Measurements from ENCODE around the gene PTK6.
"Not testable (repeated sequence)": the region's sequence is repeated elsewhere in the genome, so short reads cannot be mapped to it uniquely, and the experiment has no call there.

Gene PTK6

DNA sequence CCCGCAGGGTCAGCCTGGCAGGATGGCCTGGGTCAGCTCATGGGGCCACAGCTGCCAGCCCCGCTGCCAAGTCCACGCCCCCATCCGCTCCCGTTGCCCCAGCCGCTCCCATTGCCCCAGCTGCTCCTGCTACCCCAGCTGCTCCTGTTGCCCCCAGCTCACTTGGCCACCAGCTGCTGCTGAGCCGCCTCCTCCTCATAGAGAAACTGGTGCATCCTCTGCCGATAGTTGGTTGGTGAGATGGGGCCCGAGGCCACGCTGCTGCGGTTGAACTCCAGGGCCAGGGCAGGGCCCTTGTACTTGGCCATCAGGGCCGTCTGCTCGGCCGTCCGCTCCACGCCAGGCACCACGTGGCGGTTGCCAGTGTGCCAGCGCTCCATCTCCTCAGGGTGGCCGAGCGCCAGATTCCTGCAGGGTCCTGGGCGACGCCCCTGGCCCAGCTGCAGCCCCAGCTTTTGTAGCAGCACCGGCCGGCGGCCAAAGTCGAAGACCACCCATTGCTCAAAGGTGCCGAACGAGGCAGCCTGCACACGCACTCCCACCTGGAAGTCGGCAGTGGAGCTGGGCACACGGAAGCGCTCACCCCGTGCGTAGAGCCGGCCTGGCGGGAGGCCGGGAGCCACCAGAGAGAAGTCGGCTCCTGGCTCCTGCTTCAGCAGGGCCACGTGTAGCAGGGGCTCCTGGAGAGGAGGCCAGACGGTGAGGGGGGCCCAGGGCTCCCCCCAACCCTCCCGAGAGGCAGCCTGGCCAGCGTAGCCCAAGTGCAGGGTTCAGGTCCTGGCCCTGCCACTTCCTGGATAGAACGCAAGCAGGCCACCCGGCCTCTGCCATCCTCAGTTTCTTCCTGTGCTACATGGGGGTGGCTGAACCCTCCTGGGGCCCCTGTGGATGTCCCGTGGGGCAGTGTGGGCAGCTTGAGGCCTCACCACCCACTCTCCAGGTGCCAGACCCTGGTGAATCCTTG is 32.1 kb upstream of the PTK6 start:
- peak; percentile 77 for DNase-seq

DNA sequence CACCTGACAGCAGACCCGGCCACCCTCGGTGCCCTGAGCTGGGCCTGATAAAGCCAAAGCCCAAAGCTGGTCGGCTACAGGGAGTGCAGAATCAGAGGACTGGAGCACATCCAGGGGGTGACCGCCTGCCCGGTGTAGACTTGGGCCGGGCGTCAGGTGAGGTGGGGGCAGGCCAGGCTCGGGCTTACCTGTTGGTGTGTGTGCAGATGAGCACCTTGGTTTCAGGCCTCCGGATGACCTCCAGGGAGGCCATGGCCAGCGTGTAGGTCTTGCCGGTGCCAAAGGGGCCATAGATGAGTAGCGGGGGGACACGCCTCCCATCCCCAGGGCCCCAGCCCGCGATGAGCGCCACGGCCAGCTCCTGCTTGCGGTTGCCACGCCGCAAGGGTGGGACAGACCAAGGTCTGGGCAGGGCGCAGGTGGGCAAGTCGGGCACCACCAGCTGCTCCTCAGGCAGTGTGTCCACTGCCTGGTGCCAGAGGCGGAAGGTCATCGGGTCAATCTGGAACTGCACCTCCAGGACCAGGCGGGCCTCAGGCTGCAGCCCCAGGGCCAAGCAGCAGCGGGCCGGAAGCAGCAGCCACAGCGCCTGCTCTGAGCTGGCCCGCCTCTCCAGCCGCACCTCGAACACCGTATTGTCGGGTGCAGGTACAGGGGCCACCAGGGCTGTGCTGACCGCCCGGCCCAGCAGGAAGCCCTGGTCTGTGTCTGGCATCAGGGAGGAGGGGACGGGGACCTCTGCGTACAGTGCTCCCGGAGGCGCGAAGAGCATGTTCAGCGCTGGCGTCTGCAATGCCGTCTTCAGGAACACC is 31.2 kb upstream of the PTK6 start:
- peak; percentile 65 for DNase-seq

DNA sequence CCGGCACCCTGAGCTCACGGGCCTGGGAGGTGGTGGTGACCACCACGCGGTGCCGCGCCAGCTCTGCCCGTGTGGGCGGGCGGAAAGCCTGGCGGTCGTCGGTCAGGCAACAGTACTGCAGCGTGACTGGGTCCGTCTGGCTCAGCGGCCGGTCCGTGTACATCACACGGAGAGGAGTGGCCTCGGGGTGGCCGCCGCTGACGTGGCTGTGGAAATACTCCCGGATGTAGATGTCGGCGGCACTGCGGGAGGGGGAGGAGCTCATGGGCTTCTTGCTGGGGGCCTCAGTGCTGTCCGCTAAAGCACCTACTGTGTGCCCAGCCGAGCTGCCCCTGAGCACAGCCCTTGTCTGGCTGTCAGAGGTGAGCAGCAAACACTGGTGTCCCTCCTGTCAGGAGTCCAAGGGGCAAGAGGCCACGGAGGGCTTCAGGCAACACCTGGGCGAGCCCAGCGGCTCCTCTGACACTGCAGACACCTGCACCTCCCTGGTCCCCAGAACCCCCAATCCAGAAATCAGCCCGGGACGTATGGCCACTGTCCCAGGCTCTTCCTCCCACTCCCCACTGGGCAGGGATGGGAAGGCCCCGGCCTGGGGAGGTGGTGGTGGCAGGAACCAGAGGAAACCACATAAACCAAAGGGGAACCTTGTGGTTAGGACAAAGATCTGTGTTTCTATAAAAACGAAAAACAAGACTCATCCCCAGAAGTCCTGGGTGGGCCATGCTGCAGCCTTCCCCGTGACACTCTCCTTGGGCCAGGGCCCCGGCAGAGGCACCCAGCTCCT is 30.4 kb upstream of the PTK6 start:
- DNase-seq = peak; percentile 83

DNA sequence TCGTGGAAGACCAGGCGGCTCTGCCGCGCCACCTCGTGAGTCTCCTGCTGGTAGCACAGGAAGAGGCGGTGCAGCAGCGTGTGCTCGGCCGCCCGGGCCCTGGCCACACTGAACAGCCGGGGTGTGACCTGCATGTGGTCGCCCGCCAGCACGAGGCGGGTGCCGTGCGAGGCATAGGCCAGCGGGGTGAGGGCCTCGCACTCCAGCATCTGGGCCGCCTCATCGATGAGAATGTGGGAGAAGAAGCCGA is 29.9 kb upstream of the PTK6 start:
- no peak for DNase-seq

DNA sequence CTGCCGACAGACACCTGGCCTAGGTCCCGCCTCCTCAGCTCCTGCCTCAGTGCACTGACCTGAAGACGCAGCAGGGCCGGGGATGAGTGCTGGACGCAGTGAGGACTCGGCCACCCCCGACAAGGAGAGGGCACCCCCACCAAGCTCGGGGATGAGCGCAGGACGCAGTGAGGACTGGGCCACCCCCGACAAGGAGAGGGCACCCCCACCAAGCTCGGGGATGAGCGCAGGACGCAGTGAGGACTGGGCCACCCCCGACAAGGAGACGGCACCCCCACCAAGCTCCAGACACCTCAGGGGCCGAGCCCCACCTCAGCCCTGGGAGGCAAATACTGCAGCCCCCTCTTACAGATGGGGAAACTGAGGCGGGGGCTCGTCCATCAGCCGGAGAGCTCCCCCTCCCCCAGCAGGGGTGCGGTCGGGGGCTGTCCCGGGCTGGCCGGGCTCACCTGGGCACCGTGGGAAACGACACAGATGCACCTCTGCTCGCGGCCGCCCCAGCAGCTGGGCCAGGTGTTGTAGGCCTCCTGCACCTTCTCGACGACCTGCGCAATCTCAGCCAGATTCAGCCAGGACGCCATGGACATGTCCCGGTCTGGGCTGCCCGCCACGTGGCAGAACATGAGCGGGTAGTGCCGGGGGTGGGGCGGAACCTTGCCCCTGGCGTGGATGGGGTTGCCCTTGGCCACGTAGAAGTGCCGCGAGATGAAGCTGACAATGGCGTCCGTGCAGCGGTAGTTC is 29.4 kb upstream of the PTK6 start:
- no peak for DNase-seq

DNA sequence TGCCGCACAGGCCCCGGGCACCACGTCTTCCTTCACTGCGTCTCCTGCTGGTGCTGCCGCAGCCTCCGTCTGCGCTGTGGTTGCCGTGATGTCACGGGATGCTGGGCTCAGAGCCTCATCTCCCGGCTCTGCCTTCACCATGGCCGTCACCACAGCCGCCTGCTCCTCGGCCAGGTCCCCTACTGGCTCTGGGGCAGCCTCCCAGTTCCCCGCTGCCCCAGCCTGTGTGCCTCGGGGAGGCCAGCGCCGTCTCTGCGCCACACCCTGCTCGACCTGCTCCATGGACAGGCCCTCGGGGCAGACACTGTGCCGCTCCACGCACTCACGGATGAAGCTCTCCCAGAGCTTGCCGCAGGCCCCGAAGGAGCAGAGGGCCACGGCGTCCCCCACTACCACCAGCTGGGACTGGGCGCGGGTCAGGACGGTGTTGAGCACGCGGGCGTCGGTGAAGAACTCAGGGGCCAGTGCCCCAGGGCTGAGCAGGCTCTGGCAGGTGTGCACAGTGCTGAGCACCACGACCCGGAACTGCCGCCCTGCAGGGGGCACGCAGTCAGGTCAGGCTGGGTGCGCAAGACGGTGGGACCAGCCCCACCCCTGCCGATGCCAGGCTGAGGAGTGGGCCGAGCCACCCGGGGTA is 28.6 kb upstream of the PTK6 start:
- no peak for DNase-seq

DNA sequence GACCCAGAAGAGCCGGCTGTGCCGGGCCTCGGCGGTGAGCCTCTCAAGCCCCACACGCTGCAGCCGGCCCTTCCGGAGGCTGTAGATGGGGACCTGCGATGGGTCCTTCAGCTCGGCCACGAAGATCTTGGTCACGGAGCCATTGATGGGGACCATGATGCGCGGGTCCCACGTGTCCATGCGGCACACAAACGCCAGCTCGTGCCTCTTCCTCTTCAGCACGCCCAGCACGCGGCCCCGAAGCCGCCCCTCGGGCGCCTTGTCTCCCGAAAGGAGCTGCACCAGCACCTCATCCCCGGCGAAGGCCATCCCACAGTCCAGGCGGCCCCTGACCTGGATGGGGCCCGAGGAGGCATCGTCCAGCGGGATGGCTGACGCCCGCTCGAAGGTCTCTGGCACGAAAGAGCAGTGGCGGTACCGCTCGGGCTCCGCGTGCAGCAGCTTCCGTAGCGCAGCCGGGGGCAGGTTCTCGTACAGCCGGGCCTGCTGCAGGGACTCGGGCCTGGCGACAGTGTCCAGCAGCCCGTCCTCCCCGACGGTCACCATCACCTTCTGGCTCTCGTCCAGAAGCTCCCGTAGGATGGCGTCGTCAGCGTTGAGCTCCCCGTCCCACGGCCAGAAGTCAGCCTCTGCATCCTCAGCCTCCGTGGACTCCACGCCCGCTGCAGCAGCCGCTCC is 28.0 kb upstream of the PTK6 start:
- no peak for DNase-seq

DNA sequence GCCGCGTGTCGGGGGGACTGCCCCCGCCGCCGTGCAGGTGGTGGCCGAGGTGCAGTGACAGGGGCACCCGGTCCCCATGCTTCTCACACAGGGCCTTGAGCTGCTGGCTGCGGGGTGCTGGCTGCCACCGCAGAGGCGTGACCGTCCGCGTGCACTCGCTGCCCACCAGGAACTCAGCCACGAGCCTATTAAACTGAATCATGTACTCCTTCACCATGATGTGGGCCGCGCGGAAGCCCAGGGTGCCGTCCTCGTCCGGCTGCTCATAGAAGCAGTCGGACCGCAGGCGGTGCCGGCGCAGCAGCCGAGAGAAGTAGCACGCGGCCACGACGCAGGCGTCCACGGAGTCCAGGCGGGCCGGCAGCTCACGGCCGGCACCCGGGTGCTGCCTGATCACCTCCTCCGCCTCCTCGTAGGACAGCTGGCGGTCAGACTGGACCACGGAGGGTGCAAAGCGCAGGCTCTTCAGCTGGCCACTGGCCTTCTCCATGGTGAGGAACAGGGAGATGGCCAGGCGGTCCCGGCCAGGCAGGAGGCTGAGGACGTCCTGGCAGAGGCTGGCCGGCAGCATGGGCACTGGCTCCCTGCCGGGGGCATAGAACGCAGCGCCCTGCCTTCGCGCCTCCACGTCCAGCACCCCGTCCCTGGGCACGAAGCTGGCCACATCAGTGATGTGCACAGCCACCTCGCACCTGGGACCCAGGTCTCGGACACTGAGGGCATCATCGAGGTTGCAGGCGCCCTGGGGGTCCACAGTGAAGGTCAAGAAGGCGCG is 27.0 kb upstream of the PTK6 start:
- DNase-seq = no peak

DNA sequence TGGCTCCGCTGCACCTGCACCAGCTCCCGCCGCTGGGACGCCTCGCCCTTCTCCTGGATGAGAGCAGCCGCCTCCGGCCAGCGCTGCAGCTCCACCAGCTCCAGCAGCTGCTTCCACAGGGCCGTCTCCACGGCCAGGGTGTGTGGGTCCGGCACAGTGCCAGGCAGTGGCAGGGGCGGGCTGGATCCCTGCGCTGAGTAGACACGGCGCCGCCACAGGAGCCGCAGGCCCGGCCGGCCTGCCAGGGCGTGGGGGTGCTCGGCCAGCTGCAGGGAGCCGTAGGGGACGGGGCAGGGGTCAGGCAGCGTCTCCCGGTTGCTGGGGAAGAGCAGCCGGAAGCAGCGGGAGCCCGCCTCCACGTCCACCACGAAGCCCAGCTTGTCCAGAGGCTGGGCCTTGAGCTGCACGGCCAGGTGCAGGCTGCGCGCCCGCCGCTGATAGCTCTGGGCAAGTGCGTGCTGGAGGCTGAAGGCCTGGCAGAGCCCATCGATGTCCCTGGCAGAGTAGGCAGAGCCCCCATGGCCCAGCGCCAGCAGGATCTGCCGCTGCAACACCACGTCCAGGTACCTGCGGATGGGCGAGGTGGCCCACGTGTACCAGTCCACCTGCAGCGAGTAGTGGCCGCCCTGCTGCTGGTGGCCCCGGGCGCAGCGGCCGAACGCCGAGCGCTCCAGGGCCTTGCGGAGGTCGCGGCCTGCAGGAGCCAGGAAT is 26.2 kb upstream of the PTK6 start:
- DNase-seq = no peak

DNA sequence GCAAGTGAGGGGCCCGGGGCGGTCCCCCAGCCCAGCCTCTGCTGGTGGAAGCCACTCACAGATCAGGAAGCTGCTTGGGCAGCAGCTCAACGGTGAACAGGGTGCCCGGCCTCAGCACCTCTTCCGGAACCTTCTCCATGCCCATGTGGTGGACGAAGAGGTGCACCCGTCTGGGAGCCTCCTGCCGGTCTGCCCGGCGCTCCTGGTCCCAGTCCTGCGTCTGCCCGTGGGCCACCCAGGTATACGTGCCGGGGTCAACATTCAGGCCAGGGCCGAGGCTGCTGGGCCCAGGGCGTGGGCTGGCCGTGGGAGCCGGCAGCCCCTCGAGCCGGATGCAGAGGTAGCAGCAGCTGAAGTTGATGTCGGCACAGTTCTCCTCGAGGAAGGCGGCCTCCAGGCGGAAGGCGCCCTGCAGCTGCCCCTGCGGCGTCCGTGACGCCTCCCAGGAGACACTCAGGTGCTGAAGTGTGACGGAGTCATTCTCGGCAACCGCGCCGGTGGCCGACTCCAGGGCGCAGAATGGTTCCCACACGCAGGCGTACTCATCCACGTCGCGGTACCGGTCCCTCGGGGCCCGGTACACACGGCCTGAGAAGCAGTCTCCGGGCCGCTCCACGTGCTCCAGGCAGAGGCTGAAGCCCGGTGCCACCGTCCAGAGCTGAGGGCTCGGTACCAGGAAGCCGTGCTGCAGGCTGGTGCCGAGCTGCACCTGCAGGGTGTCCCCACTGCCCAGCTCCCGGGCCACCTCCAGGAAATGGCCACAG is 25.5 kb upstream of the PTK6 start:
- no peak for DNase-seq

DNA sequence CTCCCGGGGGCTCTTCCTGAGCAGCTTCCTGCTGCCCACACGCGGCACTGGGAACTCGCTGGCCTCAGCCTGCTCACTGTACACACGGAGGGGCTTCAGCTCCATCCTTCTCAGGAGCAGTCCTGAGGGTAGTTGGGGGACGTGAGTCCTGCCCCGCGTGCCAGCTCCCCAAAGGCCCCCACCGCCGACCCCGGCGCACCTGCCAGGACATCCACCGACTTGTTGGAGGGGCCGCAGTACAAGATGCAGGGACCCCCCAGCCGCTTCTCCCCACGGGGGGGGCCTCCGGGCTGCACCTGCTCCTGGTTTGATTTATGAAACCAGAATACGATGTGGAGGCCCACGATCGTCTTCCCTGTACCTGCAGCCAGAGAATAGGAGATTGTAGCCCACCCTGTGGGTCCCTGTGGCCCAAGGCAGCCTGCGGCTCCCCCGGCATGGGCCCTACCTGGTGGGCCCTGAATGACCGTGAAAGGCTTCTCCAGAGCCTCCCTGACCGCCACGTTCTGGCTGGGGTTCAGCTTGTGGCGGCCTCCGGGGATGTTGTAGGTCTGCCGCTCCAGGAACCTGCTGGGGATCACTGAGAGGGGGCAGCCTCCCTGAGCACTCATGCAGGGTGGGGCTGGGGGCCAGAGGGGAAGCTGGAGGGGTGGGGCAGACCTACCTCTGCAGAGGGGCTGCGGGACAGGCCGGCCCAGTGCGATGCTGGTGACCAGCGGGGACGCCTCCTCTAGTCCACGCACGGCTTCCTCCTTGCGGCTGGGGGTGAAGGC is 24.6 kb upstream of the PTK6 start:
- DNase-seq = no peak

DNA sequence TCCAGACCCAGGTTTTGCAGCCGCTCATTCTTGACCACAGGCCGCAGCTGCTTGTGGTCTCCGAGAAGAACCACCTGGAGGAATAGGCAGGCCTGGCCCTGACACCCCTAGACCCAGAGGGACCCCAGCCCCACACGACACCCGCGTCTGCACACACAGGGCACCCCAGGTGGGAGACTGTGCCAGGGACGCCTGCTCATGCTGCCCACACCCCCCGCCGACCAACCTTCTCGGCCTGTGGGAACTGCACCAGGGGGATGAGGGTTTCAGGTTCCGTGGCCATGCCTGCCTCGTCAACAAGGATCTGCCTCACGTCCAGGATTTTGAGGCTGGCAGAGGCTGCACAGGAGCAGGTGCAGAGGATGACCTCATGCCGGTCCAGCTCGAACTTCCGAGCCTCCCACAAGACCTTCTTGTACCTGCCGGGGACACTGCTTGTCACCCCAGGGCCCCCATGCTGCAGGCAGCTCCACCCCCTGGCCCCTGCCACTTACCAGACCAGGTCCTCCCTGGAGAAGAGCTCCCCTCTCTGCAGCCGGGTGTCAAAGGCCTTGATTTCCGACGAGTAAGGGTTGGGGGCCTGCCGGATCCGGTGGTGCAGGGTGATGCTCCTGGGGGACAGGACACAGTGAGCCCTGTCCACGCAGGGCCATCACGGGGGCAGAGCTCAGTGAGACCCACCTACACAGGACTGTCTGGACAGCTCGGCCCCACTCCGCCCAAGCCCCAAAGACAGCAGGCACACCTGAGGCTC is 23.9 kb upstream of the PTK6 start:
- no peak for DNase-seq

DNA sequence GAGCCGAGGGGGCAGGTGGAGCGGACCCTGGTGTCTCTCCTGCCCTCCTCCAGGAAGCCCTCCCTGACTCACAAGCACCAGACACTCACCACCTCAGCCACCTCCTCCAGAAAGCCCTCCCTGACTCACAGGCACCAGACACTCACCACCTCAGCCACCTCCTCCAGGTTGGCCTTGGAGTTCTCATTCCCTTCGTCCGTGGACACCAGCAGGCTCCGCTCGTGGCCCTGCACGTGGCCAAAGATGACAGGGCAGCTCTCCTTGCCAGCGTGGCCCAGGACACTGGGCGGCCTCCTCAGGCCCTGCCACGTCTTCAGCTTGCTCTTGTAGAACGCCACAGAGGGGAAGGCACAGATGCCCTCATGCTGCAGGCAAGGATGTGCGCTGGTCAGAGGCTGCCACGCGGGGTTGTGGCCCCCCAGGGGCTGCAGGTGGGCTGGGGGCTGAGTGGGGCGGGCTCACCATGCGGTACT is 23.2 kb upstream of the PTK6 start:
- no peak for DNase-seq

DNA sequence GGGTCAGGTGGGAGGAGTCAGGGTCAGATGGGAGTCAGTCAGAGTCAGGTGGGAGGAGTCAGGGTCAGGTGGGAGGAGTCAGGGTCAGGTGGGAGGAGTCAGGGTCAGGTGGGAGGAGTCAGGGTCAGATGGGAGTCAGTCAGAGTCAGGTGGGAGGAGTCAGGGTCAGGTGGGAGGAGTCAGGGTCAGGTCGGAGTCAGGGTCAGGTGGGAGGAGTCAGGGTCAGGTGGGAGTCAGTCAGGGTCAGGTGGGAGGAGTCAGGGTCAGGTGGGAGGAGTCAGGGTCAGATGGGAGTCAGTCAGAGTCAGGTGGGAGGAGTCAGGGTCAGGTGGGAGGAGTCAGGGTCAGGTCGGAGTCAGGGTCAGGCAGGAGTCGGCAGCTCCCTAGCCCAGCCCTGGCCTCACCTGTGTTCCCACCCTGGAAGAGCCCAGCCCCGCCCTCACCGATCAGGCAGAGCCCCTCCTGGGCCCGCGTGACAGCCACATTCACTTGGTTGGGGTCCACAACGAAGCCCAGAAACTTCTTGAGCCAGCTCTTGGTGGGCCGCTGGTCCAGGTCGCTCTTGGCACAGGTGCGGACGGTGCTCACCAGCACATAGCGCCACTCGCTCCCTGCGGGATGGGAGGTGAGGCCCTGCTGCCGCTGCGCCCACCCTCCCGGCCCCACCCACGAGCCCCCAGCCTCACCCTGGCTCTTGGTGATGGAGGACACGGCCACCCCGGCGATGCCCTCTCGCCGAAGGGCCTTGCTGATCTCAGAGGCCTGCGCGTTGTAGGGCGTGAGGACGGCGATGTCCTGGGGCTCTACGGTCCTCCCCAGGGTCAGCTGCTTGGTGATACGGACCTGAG is 22.5 kb upstream of the PTK6 start:
- not testable (repeated sequence) for DNase-seq

DNA sequence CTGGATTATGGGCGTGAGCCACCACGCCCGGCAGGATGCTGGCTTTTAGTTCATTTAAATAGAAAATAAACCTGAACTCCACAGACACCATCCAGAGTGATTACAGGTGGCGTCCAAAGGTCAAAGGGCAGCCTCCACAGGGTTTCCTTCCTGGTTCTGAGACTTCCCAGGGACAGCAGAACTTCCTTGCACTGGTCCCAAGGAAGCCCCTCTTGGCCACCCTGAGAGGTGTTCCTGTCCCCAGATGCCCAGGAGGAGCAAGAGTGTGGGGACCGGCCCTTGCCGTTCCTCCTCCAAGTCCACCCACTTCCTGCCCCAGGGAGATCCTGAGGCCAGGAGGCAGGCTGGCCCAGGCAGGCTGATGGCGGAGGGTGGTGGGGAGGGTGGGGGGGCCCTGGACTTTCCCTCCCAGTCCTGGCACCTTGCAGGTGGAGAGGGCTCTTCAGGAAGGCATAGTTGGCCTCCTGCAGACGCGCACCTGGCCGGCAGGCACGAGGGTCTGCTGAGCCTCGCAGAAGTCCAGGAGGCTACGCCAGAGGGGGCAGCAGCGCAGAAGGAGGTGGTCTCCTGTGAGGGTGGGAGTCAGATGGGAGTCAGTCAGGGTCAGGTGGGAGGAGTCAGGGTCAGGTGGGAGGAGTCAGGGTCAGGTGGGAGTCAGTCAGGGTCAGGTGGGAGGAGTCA is 21.8 kb upstream of the PTK6 start:
- no peak for DNase-seq

DNA sequence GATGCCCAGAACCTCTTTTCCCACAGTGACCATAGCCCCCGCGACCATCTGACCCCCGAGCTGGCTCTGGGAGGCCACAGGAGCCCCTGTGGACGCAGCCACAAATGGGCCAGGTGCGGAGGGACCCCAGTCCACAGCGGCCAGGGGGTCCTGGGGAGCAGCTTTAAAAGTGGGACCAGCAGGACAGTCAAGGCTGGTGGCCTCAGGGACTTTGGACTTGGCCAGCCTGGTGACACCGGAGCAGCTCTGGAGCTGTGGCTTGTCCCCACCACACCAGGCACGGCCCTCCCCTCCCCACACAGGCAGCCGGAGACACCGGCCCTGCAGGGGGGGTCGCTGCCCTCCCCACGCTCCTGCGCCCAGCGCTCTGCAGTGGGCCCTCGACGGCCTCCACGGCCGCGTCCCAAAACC is 20.3 kb upstream of the PTK6 start:
- no peak for DNase-seq

Measured in RPMI8226 (cell line).